ENCODE measurements around the gene SLC4A11. TPM values are rescaled to one million over a fixed set of nuclear protein-coding genes. Genes with fewer than 3 reads are reported as not detected.

The SLC4A11 gene
- polyA plus RNA-seq, 1 experiment, result 1.2 TPM

DNA sequence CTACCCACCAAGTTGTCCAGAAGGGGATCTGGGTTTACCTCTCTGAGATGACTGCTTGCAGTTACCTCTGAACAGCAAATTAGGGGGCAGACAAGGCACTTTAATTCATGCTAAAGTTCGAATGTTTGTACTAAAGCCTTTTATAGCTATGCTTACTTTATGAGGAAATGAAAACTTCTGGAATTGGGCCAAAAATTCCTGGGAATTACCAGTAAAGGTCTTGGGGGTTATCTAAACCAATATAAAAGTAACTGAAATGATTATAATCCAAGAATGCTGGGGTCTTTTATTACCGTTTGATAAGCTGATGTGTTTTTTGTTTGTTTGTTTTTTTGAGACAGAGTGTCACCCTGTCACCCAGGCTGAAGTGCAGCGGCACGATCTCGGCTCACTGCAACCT is 57.7 kb downstream of the SLC4A11 start:
- Histone ChIP-seq H3K36me3 (ENCODE audit: control insufficient read depth, insufficient read depth, low read length) (peaks cover 1% of the 10 kb centered on the region; the same call in 1 of the 2 replicates), H3K4me3 (ENCODE audit: low read depth, low read length) (no peak overlapping the region), H3K27me3 (ENCODE audit: control insufficient read depth, insufficient read depth, low read length) (no peaks in the 10 kb centered on the region)
- TF ChIP-seq, protein P1, sequence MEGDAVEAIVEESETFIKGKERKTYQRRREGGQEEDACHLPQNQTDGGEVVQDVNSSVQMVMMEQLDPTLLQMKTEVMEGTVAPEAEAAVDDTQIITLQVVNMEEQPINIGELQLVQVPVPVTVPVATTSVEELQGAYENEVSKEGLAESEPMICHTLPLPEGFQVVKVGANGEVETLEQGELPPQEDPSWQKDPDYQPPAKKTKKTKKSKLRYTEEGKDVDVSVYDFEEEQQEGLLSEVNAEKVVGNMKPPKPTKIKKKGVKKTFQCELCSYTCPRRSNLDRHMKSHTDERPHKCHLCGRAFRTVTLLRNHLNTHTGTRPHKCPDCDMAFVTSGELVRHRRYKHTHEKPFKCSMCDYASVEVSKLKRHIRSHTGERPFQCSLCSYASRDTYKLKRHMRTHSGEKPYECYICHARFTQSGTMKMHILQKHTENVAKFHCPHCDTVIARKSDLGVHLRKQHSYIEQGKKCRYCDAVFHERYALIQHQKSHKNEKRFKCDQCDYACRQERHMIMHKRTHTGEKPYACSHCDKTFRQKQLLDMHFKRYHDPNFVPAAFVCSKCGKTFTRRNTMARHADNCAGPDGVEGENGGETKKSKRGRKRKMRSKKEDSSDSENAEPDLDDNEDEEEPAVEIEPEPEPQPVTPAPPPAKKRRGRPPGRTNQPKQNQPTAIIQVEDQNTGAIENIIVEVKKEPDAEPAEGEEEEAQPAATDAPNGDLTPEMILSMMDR (IDR thresholded peaks at IDR 0.05; ENCODE audit: insufficient read depth, low read depth, low read length), result no peak
- ChIA-PET POLR2A (no interaction called here), CTCF (no interaction called here)
- DNase-seq (ENCODE audit: low read depth), result no peak

DNA sequence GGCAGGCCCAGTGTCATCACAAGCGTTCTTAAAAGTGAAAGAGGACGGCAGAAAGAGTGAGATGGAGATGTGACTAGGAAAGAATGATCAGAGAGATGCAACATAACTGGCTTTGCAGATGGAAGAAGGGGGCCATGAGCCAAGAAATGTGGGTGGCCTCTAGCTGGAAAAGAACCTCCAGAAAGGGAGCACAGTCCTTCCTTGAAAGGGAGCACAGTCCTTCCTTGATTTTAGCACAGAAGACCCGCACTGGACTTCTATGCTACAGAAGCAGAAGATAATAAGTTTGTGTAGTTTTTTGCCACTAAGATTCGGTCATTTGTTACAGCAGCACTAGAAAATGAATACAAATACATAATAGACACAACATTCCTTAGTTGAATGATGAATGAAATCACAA is 58.7 kb downstream of the SLC4A11 start:
- no peak for DNase-seq (ENCODE audit: low read depth)
- no peaks in the 10 kb centered on the region for H3K27me3 ChIP-seq (ENCODE audit: control insufficient read depth, insufficient read depth, low read length)
- H3K36me3 ChIP-seq (ENCODE audit: control insufficient read depth, insufficient read depth, low read length), result peaks cover 1% of the 10 kb centered on the region; the same call in 1 of the 2 replicates
- H3K4me3 ChIP-seq (ENCODE audit: low read depth, low read length), result no peak overlapping the region
- TF ChIP-seq, protein P1 (IDR thresholded peaks at IDR 0.05; ENCODE audit: insufficient read depth, low read depth, low read length), result no peak
- ChIA-PET POLR2A (no interaction called here), CTCF (no interaction called here)

DNA sequence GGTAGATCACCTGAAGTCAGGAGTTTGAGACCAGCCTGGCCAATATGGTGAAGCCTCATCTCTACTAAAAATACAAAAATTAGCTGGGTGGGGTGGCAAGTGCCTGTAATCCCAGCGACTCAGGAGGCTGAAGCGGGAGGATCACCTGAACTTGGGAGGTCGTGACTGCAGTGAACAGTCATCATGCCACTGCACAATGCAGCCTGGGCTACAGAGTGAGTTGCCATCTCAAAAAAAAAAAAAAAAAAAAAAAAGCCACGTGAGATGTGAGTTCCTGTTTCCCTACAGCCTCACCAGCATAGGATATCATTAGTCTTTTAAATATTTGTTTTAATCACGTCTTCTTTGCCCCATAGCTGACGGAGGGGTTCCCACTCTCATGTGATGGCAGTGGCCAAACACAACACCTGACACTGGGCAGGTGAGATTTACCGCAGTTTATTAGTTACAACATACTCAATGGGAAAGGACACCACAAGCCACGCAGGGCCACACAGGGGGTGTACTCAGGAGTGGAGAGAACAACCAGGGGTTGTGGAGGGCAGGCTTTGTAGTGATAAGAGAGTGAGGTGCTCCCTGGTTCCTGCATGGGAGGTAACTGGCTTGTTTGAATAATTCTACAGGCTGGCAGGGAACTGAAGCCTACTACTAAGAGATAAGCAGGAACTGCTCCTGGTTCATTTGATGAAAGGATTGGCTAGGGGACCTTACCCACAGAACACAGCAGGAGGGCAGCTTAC is 61.1 kb downstream of the SLC4A11 start:
- CTCF ChIA-PET, result no interaction called here
- H3K4me3 ChIP-seq (ENCODE audit: low read depth, low read length), result no peak overlapping the region
- no peaks in the 10 kb centered on the region for H3K27me3 ChIP-seq (ENCODE audit: control insufficient read depth, insufficient read depth, low read length)
- no peak for DNase-seq (ENCODE audit: low read depth)
- TF ChIP-seq, protein P1 (IDR thresholded peaks at IDR 0.05; ENCODE audit: insufficient read depth, low read depth, low read length), result no peak
- POLR2A ChIA-PET, result no interaction called here
- H3K36me3 ChIP-seq (ENCODE audit: control insufficient read depth, insufficient read depth, low read length), result peaks cover 1% of the 10 kb centered on the region; the same call in 1 of the 2 replicates

Other genes with a start within 250 kb of the SLC4A11 start
- gene GNRH2, start 195.6 kb downstream of the SLC4A11 start, polyA plus RNA-seq (2011; rRNA removed), result not detected in 2 replicates
- gene MRPS26, start 193.1 kb downstream of the SLC4A11 start, polyA plus RNA-seq (2011; rRNA removed), result 27.4 and 37.2 TPM in 2 replicates
- not detected in 2 replicates for gene OXT, start 167.6 kb downstream of the SLC4A11 start, polyA plus RNA-seq (2011; rRNA removed)
- not detected in 2 replicates for gene AVP, start 154.5 kb downstream of the SLC4A11 start, polyA plus RNA-seq (2011; rRNA removed)
- 8.5 and 13.5 TPM in 2 replicates for gene FASTKD5, start 79.3 kb downstream of the SLC4A11 start, polyA plus RNA-seq (2011; rRNA removed)
- gene UBOX5, start 79.3 kb downstream of the SLC4A11 start, polyA plus RNA-seq (2011; rRNA removed), result 3.0 and 5.8 TPM in 2 replicates
- gene LZTS3, start 65.6 kb downstream of the SLC4A11 start, polyA plus RNA-seq (2011; rRNA removed), result 6.9 and 8.8 TPM in 2 replicates
- 33.1 and 34.9 TPM in 2 replicates for gene DDRGK1, start 34.5 kb downstream of the SLC4A11 start, polyA plus RNA-seq (2011; rRNA removed)
- 26.6 and 35.0 TPM in 2 replicates for gene ITPA, start 29.7 kb downstream of the SLC4A11 start, polyA plus RNA-seq (2011; rRNA removed)
- gene DNAAF9, start 168.5 kb upstream of the SLC4A11 start, polyA plus RNA-seq (2011; rRNA removed), result 10.0 and 10.4 TPM in 2 replicates
- gene ATRN, start 231.8 kb upstream of the SLC4A11 start, polyA plus RNA-seq (2011; rRNA removed), result 54.1 and 55.7 TPM in 2 replicates

Data from BJ (cell line).